ENCODE results near the gene BCL2L2. TPM values are rescaled to one million over a fixed set of nuclear protein-coding genes. Genes with fewer than 3 reads are reported as not detected.
"Not testable (repeated sequence)": the region's sequence is repeated elsewhere in the genome, so short reads cannot be mapped to it uniquely, and the experiment has no call there.

Gene BCL2L2
- total RNA-seq, 1 donor from 2014 or later = 11.8 TPM

GRCh38 chr14:23324993-23325392, 18.4 kb downstream of the BCL2L2 start:
- CTCF ChIA-PET = no interaction called here
- Mint-ChIP-seq H3K27me3 (no peaks in the 10 kb centered on the region), H3K36me3 (ENCODE audit: low read depth) (peaks cover 48% of the 10 kb centered on the region), H3K4me1 (peaks cover 24% of the 10 kb centered on the region), H3K9me3 (no peaks in the 10 kb centered on the region), H3K4me3 (no peak overlapping the region), H3K27ac (no peak overlapping the region)
- intact Hi-C loops (cut with micrococcal nuclease) = loop anchor here (10.0 kb wide), 1 partner anchor 630 kb away; the partner anchor contains the start of gene DHRS4
- DNase-seq = no peak
- POLR2A ChIA-PET = interaction anchor here (10.0 kb wide), 1 partner anchor 19 kb away, joined by 339 read pairs; the partner anchor contains the start of genes BCL2L2 and PPP1R3E
- no peak for ATAC-seq (ENCODE audit: low read depth)
- no peak for TF ChIP-seq CTCF (IDR thresholded peaks at IDR 0.05)

- ChIA-PET POLR2A (interaction anchor here (1.8 kb wide), 1 partner anchor 23 kb away, joined by 9 read pairs; the partner anchor contains the start of gene PPP1R3E), CTCF (interaction anchor here (1.2 to 2.9 kb wide), 2 partner anchors 23 to 54 kb away, joined by 3 to 13 read pairs; partner anchors contain the start of gene PPP1R3E)
- not testable (repeated sequence) for H3K27me3 Mint-ChIP-seq; DNase-seq; H3K4me3 Mint-ChIP-seq; H3K27ac Mint-ChIP-seq; ATAC-seq (ENCODE audit: low read depth); H3K9me3 Mint-ChIP-seq
- intact Hi-C loops (cut with micrococcal nuclease) = loop anchor here (10.0 kb wide), 1 partner anchor 629 kb away; the partner anchor contains the start of gene DHRS4
- peaks cover 47% of the 10 kb centered on the region for H3K36me3 Mint-ChIP-seq (ENCODE audit: low read depth)
- H3K4me1 Mint-ChIP-seq = peaks cover 17% of the 10 kb centered on the region
Observed at GRCh38 chr14:23325746-23326145, 19.1 kb downstream of the BCL2L2 start.

GRCh38 chr14:23326491-23327332, 20.1 kb downstream of the BCL2L2 start:
- peaks cover 45% of the 10 kb centered on the region for H3K36me3 Mint-ChIP-seq (ENCODE audit: low read depth)
- ATAC-seq (ENCODE audit: low read depth) (no peak), DNase-seq (no peak)
- H3K4me1 Mint-ChIP-seq = peaks cover 16% of the 10 kb centered on the region
- TF ChIP-seq CTCF (IDR thresholded peaks at IDR 0.05) = no peak
- CTCF ChIA-PET = interaction anchor here (0.9 to 2.9 kb wide), 6 partner anchors 11 to 236 kb away, joined by 3 to 13 read pairs (median 5); partner anchors contain the start of gene PPP1R3E
- intact Hi-C loops (cut with micrococcal nuclease) = loop anchor here (10.0 kb wide), 1 partner anchor 628 kb away; the partner anchor contains the start of gene DHRS4
- no peaks in the 10 kb centered on the region for H3K9me3 Mint-ChIP-seq
- H3K27me3 Mint-ChIP-seq = no peaks in the 10 kb centered on the region
- POLR2A ChIA-PET = interaction anchor here (0.8 to 1.8 kb wide), 4 partner anchors 17 to 26 kb away, joined by 3 to 9 read pairs (median 5); partner anchors contain the start of gene PPP1R3E
- H3K27ac Mint-ChIP-seq = no peak overlapping the region
- H3K4me3 Mint-ChIP-seq = no peak overlapping the region

GRCh38 chr14:23327947-23328744, 21.5 kb downstream of the BCL2L2 start:
- Mint-ChIP-seq H3K9me3 (no peaks in the 10 kb centered on the region), H3K27ac (no peak overlapping the region), H3K27me3 (no peaks in the 10 kb centered on the region), H3K4me1 (peaks cover 3% of the 10 kb centered on the region), H3K36me3 (ENCODE audit: low read depth) (peaks cover 31% of the 10 kb centered on the region), H3K4me3 (no peak overlapping the region)
- ChIA-PET POLR2A (interaction anchor here (0.6 kb wide), 1 partner anchor 233 kb away, joined by 4 read pairs; no protein-coding TSS in a partner anchor), CTCF (interaction anchor here (1.7 to 2.9 kb wide), 3 partner anchors 52 to 233 kb away, joined by 5 to 13 read pairs (median 6); no protein-coding TSS in a partner anchor)
- DNase-seq (no peak), ATAC-seq (ENCODE audit: low read depth) (peak; percentile 73)
- intact Hi-C loops (cut with micrococcal nuclease) = loop anchor here (1.0 to 10.0 kb wide), 6 partner anchors 52 to 627 kb away; partner anchors contain the start of genes DHRS4 and NGDN
- TF ChIP-seq CTCF (IDR thresholded peaks at IDR 0.05) = peak; percentile 42

- H3K4me1 Mint-ChIP-seq = no peaks in the 10 kb centered on the region
- DNase-seq = no peak
- TF ChIP-seq CTCF (IDR thresholded peaks at IDR 0.05) = no peak
- H3K36me3 Mint-ChIP-seq (ENCODE audit: low read depth) = peaks cover 2% of the 10 kb centered on the region
- intact Hi-C loops (cut with micrococcal nuclease) = no loop called here
- no peak overlapping the region for H3K4me3 Mint-ChIP-seq
- peaks cover 6% of the 10 kb centered on the region for H3K9me3 Mint-ChIP-seq
- no peak overlapping the region for H3K27ac Mint-ChIP-seq
- POLR2A ChIA-PET = interaction anchor here (0.5 kb wide), 1 partner anchor 43 kb away, joined by 5 read pairs; no protein-coding TSS in a partner anchor
- peaks cover 33% of the 10 kb centered on the region for H3K27me3 Mint-ChIP-seq
- ATAC-seq (ENCODE audit: low read depth) = no peak
- CTCF ChIA-PET = interaction anchor here (0.6 to 1.2 kb wide), 4 partner anchors 40 to 267 kb away, joined by 3 to 4 read pairs (median 3); no protein-coding TSS in a partner anchor
Observed at GRCh38 chr14:23335623-23336022, 29.0 kb downstream of the BCL2L2 start.
